Measurements from ENCODE around the gene HCK. TPM values are rescaled to one million over a fixed set of nuclear protein-coding genes. Genes with fewer than 3 reads are reported as not detected.

The HCK gene
- total RNA-seq, 1 experiment from 2014 or later: 0.17 TPM

DNA sequence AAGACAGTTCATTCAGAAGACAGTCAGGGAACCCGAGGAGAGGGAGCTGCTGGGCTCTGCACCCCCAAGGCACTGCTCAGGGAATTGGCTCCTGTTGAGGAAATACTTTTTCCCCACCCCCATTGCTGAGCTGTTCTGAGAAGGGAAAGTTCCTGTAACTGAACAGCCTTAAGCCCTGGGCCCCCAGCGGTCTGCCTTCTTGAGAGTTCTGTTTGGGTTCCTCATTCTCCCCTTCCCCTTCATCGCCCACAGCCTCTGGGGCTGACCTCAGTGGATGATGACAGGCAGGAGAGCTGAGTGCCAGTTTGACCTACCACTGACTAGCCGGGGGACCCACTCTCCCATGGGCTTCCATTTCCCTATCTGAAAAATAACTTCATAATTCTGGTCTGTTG is 10.7 kb downstream of the HCK start:
- Histone ChIP-seq H3K79me2 (ENCODE audit: insufficient read depth, low read length) (no peaks in the 10 kb centered on the region), H3K27ac (ENCODE audit: low read depth, low read length) (no peak overlapping the region), H3K9ac (ENCODE audit: low read length) (no peak overlapping the region), H4K20me1 (ENCODE audit: insufficient read depth) (no peaks in the 10 kb centered on the region), H3K9me2 (ENCODE audit: insufficient read depth) (no peaks in the 10 kb centered on the region), H3K27me3 (ENCODE audit: insufficient read depth, low read length) (peaks cover 29% of the 10 kb centered on the region), H3K4me2 (ENCODE audit: low read length) (no peak overlapping the region), H3K9me3 (ENCODE audit: control insufficient read depth in 1 of 2, insufficient read depth in 1 of 2, low read depth in 1 of 2, low read length in 2 of 2) (no peaks in the 10 kb centered on the region), H3K4me1 (ENCODE audit: control insufficient read depth in 1 of 2, insufficient read depth in 2 of 2, low read length in 2 of 2) (no peaks in the 10 kb centered on the region), H2AFZ (ENCODE audit: low read depth, low read length, poor library complexity, severe bottlenecking) (no peak overlapping the region), H3K36me3 (ENCODE audit: control insufficient read depth in 1 of 2, insufficient read depth in 2 of 2, low read length in 2 of 2) (no peaks in the 10 kb centered on the region), H3K4me3 (replicated peaks in 1 of 2; ENCODE audit: low read depth in 1 of 2, low read length in 2 of 2) (no peak overlapping the region)
- DNase-seq (ENCODE audit: low read depth, low spot score) (no peak), ATAC-seq (no peak)
- CTCF ChIA-PET: no interaction called here
- TF ChIP-seq ZNF274 (IDR thresholded peaks at IDR 0.05; ENCODE audit: low read depth, low read length) (no peak), FOSL1 (IDR thresholded peaks at IDR 0.05; ENCODE audit: low read depth) (no peak), POLR2AphosphoS5 (IDR thresholded peaks at IDR 0.05; ENCODE audit: low read depth, low read length) (no peak), RAD21 (IDR thresholded peaks at IDR 0.05; ENCODE audit: low read depth) (no peak), SRF (IDR thresholded peaks at IDR 0.05; ENCODE audit: low read depth) (no peak)
- RAD21 ChIA-PET (ENCODE audit: low non-redundant PET in 1 of 2, low total read pairs in 2 of 2, uncharacterized antibody in 2 of 2, unreplicated experiment in 2 of 2): no interaction called here
- POLR2A ChIA-PET: no interaction called here
- BruUV-seq (replicated peaks): no TSS peak
- intact Hi-C loops (cut with micrococcal nuclease): no loop called here

DNA sequence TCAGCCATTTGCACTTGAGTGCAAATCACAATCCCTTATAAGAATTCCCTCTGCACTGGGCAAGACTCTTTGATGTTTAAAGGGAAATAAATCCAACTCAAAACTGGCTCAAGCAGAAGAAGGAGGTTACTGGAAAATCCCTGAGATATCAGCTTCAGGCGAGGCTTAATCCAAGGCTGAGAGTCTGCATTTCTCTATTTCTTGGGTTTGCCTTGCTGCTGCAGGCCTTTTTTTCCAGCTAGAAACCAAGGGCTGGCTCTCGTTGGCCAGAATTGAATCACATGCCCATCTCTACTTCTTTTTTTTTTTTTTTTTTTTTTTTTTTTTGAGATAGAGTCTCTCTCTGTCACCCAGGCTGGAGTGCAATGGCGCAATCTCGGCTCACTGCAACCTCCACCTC is 11.7 kb downstream of the HCK start:
- Histone ChIP-seq H3K27ac (ENCODE audit: low read depth, low read length) (no peak overlapping the region), H3K36me3 (ENCODE audit: control insufficient read depth in 1 of 2, insufficient read depth in 2 of 2, low read length in 2 of 2) (no peaks in the 10 kb centered on the region), H3K9me3 (ENCODE audit: control insufficient read depth in 1 of 2, insufficient read depth in 1 of 2, low read depth in 1 of 2, low read length in 2 of 2) (no peaks in the 10 kb centered on the region), H3K27me3 (ENCODE audit: insufficient read depth, low read length) (peaks cover 26% of the 10 kb centered on the region), H3K79me2 (ENCODE audit: insufficient read depth, low read length) (no peaks in the 10 kb centered on the region), H3K4me3 (replicated peaks in 1 of 2; ENCODE audit: low read depth in 1 of 2, low read length in 2 of 2) (no peak overlapping the region), H4K20me1 (ENCODE audit: insufficient read depth) (no peaks in the 10 kb centered on the region), H2AFZ (ENCODE audit: low read depth, low read length, poor library complexity, severe bottlenecking) (no peak overlapping the region), H3K4me2 (ENCODE audit: low read length) (no peak overlapping the region), H3K9me2 (ENCODE audit: insufficient read depth) (no peaks in the 10 kb centered on the region), H3K9ac (ENCODE audit: low read length) (no peak overlapping the region), H3K4me1 (ENCODE audit: control insufficient read depth in 1 of 2, insufficient read depth in 2 of 2, low read length in 2 of 2) (no peaks in the 10 kb centered on the region)
- ChIA-PET RAD21 (ENCODE audit: low non-redundant PET in 1 of 2, low total read pairs in 2 of 2, uncharacterized antibody in 2 of 2, unreplicated experiment in 2 of 2) (no interaction called here), CTCF (interaction anchor here (0.6 kb wide), 1 partner anchor 10 kb away, joined by 3 read pairs; no protein-coding TSS in a partner anchor), POLR2A (no interaction called here)
- TF ChIP-seq ZBTB33 (IDR thresholded peaks at IDR 0.05; ENCODE audit: extremely low read depth, insufficient replicate concordance, low read length) (no peak), CBX3 (IDR thresholded peaks at IDR 0.05; ENCODE audit: low read depth) (no peak), EZH2 (IDR thresholded peaks at IDR 0.05) (no peak), SP1 (IDR thresholded peaks at IDR 0.05; ENCODE audit: low read depth) (no peak), YY1 (IDR thresholded peaks at IDR 0.05; ENCODE audit: extremely low read depth, insufficient replicate concordance, low read depth, low read length) (no peak)
- DNase-seq (ENCODE audit: low read depth, low spot score) (no peak), ATAC-seq (no peak)
- BruUV-seq (replicated peaks): no TSS peak
- intact Hi-C loops (cut with micrococcal nuclease): no loop called here
